Naive thymus-derived CD8-positive, alpha-beta T cell (primary cell): Measurements from ENCODE around the gene RNF20. TPM values are rescaled to one million over a fixed set of nuclear protein-coding genes. Genes with fewer than 3 reads are reported as not detected.
"Not testable (repeated sequence)": the region's sequence is repeated elsewhere in the genome, so short reads cannot be mapped to it uniquely, and the experiment has no call there.

Experiments
- ATAC-seq, 2 donors: fragments of 150-1000 bp; cut with Tn5 transposase in 1 of 2; sonication (Bioruptor Pico), chemical (Tn5 transposase) in 1 of 2; 1 replicate in 1 of 2; 2 replicates in 1 of 2; pipeline ENCODE4 v1.10.0; 2021; ENCODE audit warnings: mild to moderate bottlenecking in 2 of 2, moderate library complexity in 2 of 2
- POLR2A ChIA-PET: fragments of 350-600 bp; sonication (Branson Sonifier 250); formaldehyde crosslinking; loops from one replicate; lab custom pipeline; 2021; ENCODE audit warnings: antibody characterized with exemption; lab: Charles Lee
- DNase-seq, 10 donors: peaks; one replicate each; pipeline versions ENCODE4 v3.0.0 to v3.0.0-alpha.2; 2020 to 2022
- H3K27ac Mint-ChIP-seq, 10 donors: one replicate each; pipeline ENCODE4 v1.8.0; 2020 to 2022; ENCODE audit warnings: mild to moderate bottlenecking in 10 of 10, mixed read lengths in 10 of 10, moderate library complexity in 4 of 10, inconsistent platforms in 1 of 10
- H3K27me3 Mint-ChIP-seq, 5 donors: one replicate each; pipeline ENCODE4 v1.8.0; 2021 to 2022; ENCODE audit warnings: mixed read lengths in 5 of 5
- H3K36me3 Mint-ChIP-seq, 3 donors: one replicate each; pipeline ENCODE4 v1.8.0; 2020 to 2022; ENCODE audit warnings: mixed read lengths in 3 of 3, mild to moderate bottlenecking in 2 of 3, inconsistent platforms in 1 of 3
- H3K4me1 Mint-ChIP-seq, 4 donors: one replicate each; pipeline ENCODE4 v1.8.0; 2021 to 2022; ENCODE audit warnings: mixed read lengths in 4 of 4
- H3K4me3 Mint-ChIP-seq, 10 donors: one replicate each; pipeline ENCODE4 v1.8.0; 2020 to 2022; ENCODE audit warnings: mild to moderate bottlenecking in 10 of 10, mixed read lengths in 10 of 10, moderate library complexity in 6 of 10, inconsistent platforms in 1 of 10
- H3K9me3 Mint-ChIP-seq, 9 donors: one replicate each; pipeline ENCODE4 v1.8.0; 2020 to 2022; ENCODE audit warnings: mixed read lengths in 9 of 9, mild to moderate bottlenecking in 3 of 9, inconsistent platforms in 1 of 9, moderate library complexity in 1 of 9
- polyA plus RNA-seq, 3 donors: library from polyadenylated mRNA; unstranded; fragments of 300-500 nt; fragmentation: Illumina TruSeq; gene quantifications; one replicate each; pipeline ENCODE4 v1.2.3, GENCODE V29; 2021
- total RNA-seq, 8 experiments: library from RNA in 2 of 8; stranded (reverse) in 2 of 8; gene quantifications; one replicate each; pipeline ENCODE4 v1.2.3 and lab custom pipeline; 2021 to 2026

The RNF20 gene
- total and polyA plus RNA-seq, 5 experiments from 2014 or later, result 30.6 to 53.8 (median 48.2) TPM

GRCh38 chr9:101574731-101575333, 41.2 kb downstream of the RNF20 start:
- POLR2A ChIA-PET, result interaction anchor here (0.6 kb wide), 1 partner anchor 175 kb away, joined by 4 read pairs; no protein-coding TSS in a partner anchor
- peak overlapping the region in 3 of 10 donors; percentile 1 to 70 (median 33) for H3K4me3 Mint-ChIP-seq
- H3K36me3 Mint-ChIP-seq, result no peaks in the 10 kb centered on the region
- H3K27ac Mint-ChIP-seq, result peak overlapping the region; percentile 2 to 99 (median 88)
- H3K9me3 Mint-ChIP-seq, result no peaks in the 10 kb centered on the region
- no peaks in the 10 kb centered on the region for H3K27me3 Mint-ChIP-seq
- ATAC-seq (no peak), DNase-seq (no peak)
- peaks cover 47 to 67% (median 63%) of the 10 kb centered on the region in 4 donors for H3K4me1 Mint-ChIP-seq

GRCh38 chr9:101578378-101578777, 44.7 kb downstream of the RNF20 start:
- DNase-seq (no peak), ATAC-seq (no peak)
- POLR2A ChIA-PET, result no interaction called here
- H3K27ac Mint-ChIP-seq, result peak overlapping the region in 3 of 10 donors; percentile 5 to 34 (median 26)
- peaks cover 21 to 31% (median 28%) of the 10 kb centered on the region in 4 donors for H3K4me1 Mint-ChIP-seq
- H3K9me3 Mint-ChIP-seq, result no peaks in the 10 kb centered on the region
- no peak overlapping the region for H3K4me3 Mint-ChIP-seq
- H3K27me3 Mint-ChIP-seq, result no peaks in the 10 kb centered on the region
- no peaks in the 10 kb centered on the region for H3K36me3 Mint-ChIP-seq

- POLR2A ChIA-PET, result interaction anchor here (1.4 kb wide), 1 partner anchor 9 kb away, joined by 5 read pairs; no protein-coding TSS in a partner anchor
- Mint-ChIP-seq H3K4me3 (no peak overlapping the region), H3K36me3 (no peaks in the 10 kb centered on the region), H3K27ac (peak overlapping the region in 1 of 10 donors; percentile 6), H3K4me1 (peaks cover 9 to 16% (median 12%) of the 10 kb centered on the region in 4 donors), H3K9me3 (no peaks in the 10 kb centered on the region), H3K27me3 (no peaks in the 10 kb centered on the region)
- ATAC-seq, result no peak
- no peak for DNase-seq
Measured at GRCh38 chr9:101579711-101580545, 46.3 kb downstream of the RNF20 start.

- no peaks in the 10 kb centered on the region for H3K36me3 Mint-ChIP-seq
- H3K9me3 Mint-ChIP-seq, result peaks cover 0 to 2% (median 0%) of the 10 kb centered on the region in 9 donors
Measured at GRCh38 chr9:101582553-101582952, 48.9 kb downstream of the RNF20 start.

GRCh38 chr9:101585740-101586139, 52.1 kb downstream of the RNF20 start:
- Mint-ChIP-seq H3K36me3 (no peaks in the 10 kb centered on the region), H3K9me3 (peaks cover 0 to 2% (median 0%) of the 10 kb centered on the region in 9 donors), H3K27me3 (no peaks in the 10 kb centered on the region), H3K27ac (peak overlapping the region in 3 of 10 donors; percentile 6 to 63 (median 17)), H3K4me3 (peak overlapping the region in 1 of 10 donors; percentile 5), H3K4me1 (peaks cover 0 to 1% (median 0%) of the 10 kb centered on the region in 4 donors)
- ATAC-seq (no peak), DNase-seq (no peak)
- POLR2A ChIA-PET, result no interaction called here

More at GRCh38 chr9:101582553-101582952, 48.9 kb downstream of the RNF20 start:
- H3K27ac Mint-ChIP-seq, result no peak overlapping the region
- no peak overlapping the region for H3K4me3 Mint-ChIP-seq
- POLR2A ChIA-PET, result no interaction called here
- H3K27me3 Mint-ChIP-seq, result no peaks in the 10 kb centered on the region
- ATAC-seq, result no peak
- no peak for DNase-seq
- H3K4me1 Mint-ChIP-seq, result peaks cover 0 to 7% (median 2%) of the 10 kb centered on the region in 4 donors

- H3K4me1 Mint-ChIP-seq, result peaks cover 0 to 1% (median 0%) of the 10 kb centered on the region in 4 donors
- POLR2A ChIA-PET, result interaction anchor here (0.5 kb wide), 1 partner anchor 16 kb away, joined by 3 read pairs; no protein-coding TSS in a partner anchor
- no peaks in the 10 kb centered on the region for H3K27me3 Mint-ChIP-seq
- peaks cover 0 to 2% (median 0%) of the 10 kb centered on the region in 9 donors for H3K9me3 Mint-ChIP-seq
- no peak for DNase-seq
- no peak overlapping the region for H3K27ac Mint-ChIP-seq
- no peak overlapping the region for H3K4me3 Mint-ChIP-seq
- no peaks in the 10 kb centered on the region for H3K36me3 Mint-ChIP-seq
- ATAC-seq, result no peak
Measured at GRCh38 chr9:101586651-101587050, 53.0 kb downstream of the RNF20 start.

- Mint-ChIP-seq H3K27me3 (peaks cover 0 to 4% (median 0%) of the 10 kb centered on the region in 5 donors), H3K36me3 (no peaks in the 10 kb centered on the region), H3K4me1 (peaks cover 0 to 1% (median 0%) of the 10 kb centered on the region in 4 donors), H3K9me3 (peaks cover 0 to 2% (median 0%) of the 10 kb centered on the region in 9 donors), H3K27ac (no peak overlapping the region), H3K4me3 (no peak overlapping the region)
- POLR2A ChIA-PET, result interaction anchor here (0.5 kb wide), 1 partner anchor 17 kb away, joined by 3 read pairs; no protein-coding TSS in a partner anchor
- ATAC-seq, result no peak
- no peak for DNase-seq
Measured at GRCh38 chr9:101587332-101588043, 53.8 kb downstream of the RNF20 start.

DNA sequence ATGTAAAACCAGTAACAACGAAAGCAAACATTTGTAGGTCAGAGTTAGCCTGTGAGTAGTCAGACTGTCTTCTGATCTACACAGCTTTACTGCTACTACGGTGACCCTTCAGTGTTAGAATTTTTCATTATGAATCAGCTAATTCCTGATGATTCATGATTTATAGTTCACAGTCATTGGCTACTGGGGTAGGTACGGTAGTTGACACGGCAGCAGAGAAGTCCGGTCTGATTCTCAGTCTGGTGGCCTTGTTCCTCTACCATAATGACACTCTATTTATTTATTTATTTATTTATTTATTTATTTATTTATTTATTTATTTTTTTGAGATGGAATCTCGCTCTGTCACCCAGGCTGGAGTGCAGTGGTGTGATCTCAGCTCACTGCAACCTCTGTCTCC, 56.4 kb downstream of the RNF20 start:
- H3K4me3 Mint-ChIP-seq, DNase-seq, ATAC-seq, H3K36me3 Mint-ChIP-seq, H3K9me3 Mint-ChIP-seq, H3K4me1 Mint-ChIP-seq, H3K27ac Mint-ChIP-seq, H3K27me3 Mint-ChIP-seq, POLR2A ChIA-PET: not testable (repeated sequence)

GRCh38 chr9:101590901-101591300, 57.2 kb downstream of the RNF20 start:
- Mint-ChIP-seq H3K9me3 (no peaks in the 10 kb centered on the region), H3K27ac (peak overlapping the region in 1 of 10 donors; percentile 60), H3K4me3 (no peak overlapping the region), H3K36me3 (no peaks in the 10 kb centered on the region), H3K27me3 (peaks cover 0 to 4% (median 0%) of the 10 kb centered on the region in 5 donors), H3K4me1 (peaks cover 0 to 6% (median 4%) of the 10 kb centered on the region in 4 donors)
- POLR2A ChIA-PET, result no interaction called here
- no peak for ATAC-seq
- DNase-seq, result no peak

DNA sequence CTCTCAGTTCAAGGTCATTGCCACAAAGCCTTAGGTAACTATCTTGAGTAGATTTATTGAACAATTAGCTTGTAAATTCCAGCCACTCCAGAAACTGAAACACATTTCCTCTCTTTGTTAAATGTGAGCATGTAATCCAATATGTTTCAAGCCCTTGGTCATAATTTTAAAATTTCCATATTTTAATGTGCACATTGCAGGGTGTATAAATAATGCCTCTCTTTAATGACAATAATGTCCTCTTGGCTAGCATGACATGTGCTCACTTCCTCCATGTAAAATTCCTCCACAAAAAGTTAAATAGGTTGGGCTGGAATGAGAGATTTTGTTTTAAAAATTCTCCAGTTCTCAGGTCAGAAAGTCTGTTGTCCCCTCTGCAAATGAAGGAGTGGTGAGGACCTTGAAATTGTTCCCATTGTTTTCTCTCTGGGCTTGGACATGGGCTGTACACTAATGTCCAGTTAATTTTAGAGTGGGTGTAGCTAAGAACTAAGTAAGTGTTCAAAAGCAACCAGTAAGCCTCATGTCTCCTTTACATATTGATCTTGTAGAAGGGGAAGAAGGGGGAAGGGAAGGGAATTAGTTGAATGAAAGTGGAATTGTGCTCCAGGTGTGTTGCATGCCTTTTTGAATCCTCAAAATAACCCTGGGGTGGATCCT, 58.3 kb downstream of the RNF20 start:
- Mint-ChIP-seq H3K36me3 (no peaks in the 10 kb centered on the region), H3K27ac (no peak overlapping the region), H3K9me3 (no peaks in the 10 kb centered on the region), H3K4me3 (no peak overlapping the region), H3K4me1 (peaks cover 0 to 6% (median 3%) of the 10 kb centered on the region in 4 donors), H3K27me3 (peaks cover 0 to 4% (median 0%) of the 10 kb centered on the region in 5 donors)
- no peak for ATAC-seq
- POLR2A ChIA-PET, result no interaction called here
- DNase-seq, result no peak

- ATAC-seq, result no peak
- H3K27me3 Mint-ChIP-seq, result peaks cover 0 to 4% (median 0%) of the 10 kb centered on the region in 5 donors
- POLR2A ChIA-PET, result no interaction called here
- DNase-seq, result no peak
- no peaks in the 10 kb centered on the region for H3K36me3 Mint-ChIP-seq
- H3K9me3 Mint-ChIP-seq, result no peaks in the 10 kb centered on the region
- peaks cover 0 to 6% (median 3%) of the 10 kb centered on the region in 4 donors for H3K4me1 Mint-ChIP-seq
- H3K27ac Mint-ChIP-seq, result no peak overlapping the region
- H3K4me3 Mint-ChIP-seq, result no peak overlapping the region
Measured at GRCh38 chr9:101592788-101593187, 59.1 kb downstream of the RNF20 start.

- no peak for DNase-seq
- peaks cover 0 to 6% (median 3%) of the 10 kb centered on the region in 4 donors for H3K4me1 Mint-ChIP-seq
- no peak for ATAC-seq
- no peaks in the 10 kb centered on the region for H3K36me3 Mint-ChIP-seq
- POLR2A ChIA-PET, result no interaction called here
- no peaks in the 10 kb centered on the region for H3K9me3 Mint-ChIP-seq
- peaks cover 0 to 4% (median 0%) of the 10 kb centered on the region in 5 donors for H3K27me3 Mint-ChIP-seq
- H3K4me3 Mint-ChIP-seq, result no peak overlapping the region
- H3K27ac Mint-ChIP-seq, result no peak overlapping the region
Measured at GRCh38 chr9:101593345-101593744, 59.7 kb downstream of the RNF20 start.
